ENCODE measurements around the gene CACNB1. TPM values are rescaled to one million over a fixed set of nuclear protein-coding genes. Genes with fewer than 3 reads are reported as not detected.
A peak's percentile ranks its signal among the peaks of the same experiment; 100 is the strongest.

CACNB1 gene
- total RNA-seq, 2 donors from 2014 or later = 12.7 to 16.1 TPM

DNA sequence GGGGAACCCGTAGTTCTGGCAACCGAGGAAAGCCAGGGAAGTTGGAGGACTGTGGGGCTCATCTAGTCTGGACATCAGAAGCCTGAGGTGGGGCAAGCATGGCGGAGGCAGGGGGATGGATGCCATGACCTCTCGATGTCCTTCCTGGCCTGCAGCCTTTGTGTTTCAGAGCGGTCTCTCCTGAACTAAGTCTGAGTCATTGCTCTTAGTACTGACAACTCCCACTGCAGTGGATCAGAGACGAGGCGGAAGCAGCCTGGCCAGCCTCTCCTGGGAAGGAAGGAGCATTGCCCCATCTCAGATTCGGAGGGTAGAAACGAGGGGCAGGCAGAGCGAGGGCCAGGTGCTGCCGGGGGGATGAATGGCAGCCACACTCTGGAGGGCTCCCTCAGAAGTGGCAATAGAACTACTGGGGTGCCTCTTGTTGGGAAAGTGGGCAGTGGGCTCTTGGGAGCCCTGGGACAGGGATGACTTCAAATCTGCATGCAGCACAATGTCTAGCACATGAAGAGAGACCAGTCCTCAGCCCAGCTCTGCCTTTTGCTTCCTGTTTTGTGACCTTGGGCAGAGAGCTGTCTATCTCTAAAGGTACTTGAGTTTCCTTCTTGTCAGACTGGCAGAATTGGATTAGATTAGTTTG is 31.9 kb upstream of the CACNB1 start:
- DNase-seq (no peak), ATAC-seq (no peak)
- intact Hi-C loops (cut with DNase I, micrococcal nuclease) = no loop called here

DNA sequence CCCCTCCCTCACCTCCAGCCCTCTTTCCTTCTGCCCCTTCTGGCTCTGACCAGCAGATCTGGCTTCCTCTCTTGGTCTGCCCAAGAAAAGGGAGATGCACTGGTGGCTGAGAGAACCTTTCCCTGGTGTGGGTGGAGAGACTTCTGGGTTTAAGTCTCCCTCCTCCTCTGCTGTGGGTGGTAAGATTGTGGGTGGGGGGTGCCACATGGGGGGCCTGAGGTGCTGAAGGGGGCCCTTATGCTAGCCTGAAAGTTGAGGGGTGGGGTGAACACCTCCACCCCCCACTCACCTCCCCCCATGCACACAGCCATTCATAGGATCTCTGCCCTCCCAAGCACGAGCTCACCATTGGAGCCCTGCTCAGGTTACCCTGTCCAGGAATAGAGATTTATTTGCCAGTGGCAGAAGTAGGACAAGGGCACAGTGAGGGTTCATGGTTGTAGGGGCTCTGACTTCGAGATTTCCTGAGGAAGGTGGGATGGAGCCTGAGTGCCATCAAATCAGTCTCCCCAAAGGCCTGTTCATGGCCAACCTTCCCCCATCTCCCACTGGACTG is 30.0 kb upstream of the CACNB1 start:
- DNase-seq (no peak), ATAC-seq (no peak)
- intact Hi-C loops (cut with DNase I, micrococcal nuclease) = no loop called here

DNA sequence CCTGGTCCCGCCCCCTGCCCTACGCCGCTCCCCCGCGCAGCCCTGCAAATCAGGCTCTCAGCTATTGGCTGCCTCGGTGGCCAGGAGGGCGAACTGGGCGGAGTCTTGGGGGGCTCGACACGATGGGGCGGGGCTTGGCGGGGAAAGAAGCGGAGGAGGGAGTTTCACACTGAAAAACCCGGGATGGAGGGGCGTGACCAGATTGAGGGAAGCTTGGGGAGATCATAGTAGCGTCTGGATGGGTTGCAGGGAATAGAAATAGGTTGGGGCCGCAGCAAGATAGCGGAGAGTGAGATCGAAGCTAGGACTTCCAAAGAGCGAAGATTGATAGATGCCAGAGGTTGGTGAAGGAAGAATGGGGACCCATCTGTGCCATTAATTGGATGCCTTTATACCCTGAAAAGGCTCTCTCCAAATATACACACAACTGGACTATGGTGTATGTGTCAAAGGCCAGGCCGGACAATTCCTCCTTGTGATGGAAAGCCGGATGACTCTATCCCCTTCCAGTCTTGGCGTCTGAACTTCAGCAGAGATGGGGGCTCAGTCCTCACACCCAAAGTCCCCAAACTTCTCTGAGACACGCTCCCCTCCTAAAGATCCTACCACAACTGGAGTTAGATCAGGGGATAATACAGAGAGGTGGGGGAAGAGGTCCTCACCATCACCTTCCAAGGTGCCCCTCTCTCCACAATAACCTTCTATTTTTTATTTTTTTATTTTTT is 28.7 kb upstream of the CACNB1 start:
- intact Hi-C loops (cut with DNase I, micrococcal nuclease) = no loop called here
- DNase-seq (peak; percentile 53 to 55), ATAC-seq (peak; percentile 16)

DNA sequence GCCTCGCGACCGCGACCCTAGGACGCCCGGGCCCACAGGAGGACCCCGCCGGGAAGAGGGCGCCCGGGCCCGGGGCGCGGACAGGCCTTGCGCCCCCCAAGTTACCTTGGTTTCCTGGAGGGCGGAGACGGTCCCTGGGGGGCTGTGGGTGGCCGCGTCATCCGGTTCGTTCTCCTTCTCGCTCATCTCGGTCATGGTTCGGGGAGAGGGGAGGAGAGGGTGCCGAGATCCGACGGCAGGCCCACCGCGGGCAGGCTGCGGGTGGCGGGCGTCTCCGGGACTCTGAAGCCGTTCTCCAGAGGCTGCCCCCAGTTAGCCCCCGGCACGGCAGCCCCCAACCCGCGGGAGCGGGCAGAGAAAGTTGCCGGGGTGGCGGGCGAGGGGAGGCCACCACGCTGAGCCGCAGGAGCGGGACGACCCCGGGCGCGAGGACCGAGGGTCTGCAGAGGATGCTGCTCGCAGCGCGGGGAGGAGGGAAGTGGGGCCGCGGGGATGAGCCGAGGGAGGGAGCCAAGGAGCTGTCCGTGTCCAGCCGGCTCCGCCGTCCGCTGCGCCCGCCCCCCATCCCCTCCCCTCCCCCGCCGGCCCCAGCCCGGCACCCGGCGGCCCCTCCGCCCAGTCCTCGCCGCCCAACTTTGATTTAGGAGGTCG is 28.0 kb upstream of the CACNB1 start, which contains the start of gene STAC2:
Gene STAC2, minus strand, starts transcription at position 638 of the 651 bp plus-strand sequence. Its CDS starts 443 bp downstream, at position 195.
- intact Hi-C loops (cut with DNase I, micrococcal nuclease) = no loop called here
- ATAC-seq (no peak), DNase-seq (no peak)

DNA sequence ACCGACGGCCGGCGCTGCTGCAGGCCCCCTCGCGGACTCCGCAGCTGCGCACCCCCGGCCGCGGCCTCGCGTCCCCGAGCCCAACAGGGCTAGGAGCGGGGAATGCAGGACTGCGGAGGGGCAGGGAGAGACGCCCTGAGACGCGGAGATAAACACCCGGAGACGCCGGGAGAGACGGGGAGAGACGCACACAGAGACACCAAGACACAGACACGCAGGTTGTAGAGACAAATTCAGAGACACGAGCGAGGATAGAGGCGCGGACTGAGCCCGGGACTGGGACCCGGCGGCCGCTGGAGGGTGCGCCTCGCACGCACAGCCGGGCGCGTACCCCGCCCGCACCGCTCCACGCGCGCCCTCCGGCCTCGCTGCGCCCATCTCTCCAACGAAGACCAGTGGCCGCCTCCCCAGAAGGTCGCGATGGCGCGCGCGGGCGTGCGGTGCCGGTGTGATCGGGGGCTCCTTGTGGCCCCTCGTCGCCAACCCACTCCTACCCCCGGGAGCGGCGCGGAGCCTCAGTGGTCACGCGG is 27.4 kb upstream of the CACNB1 start:
- DNase-seq (no peak), ATAC-seq (no peak)
- intact Hi-C loops (cut with DNase I, micrococcal nuclease) = no loop called here

DNA sequence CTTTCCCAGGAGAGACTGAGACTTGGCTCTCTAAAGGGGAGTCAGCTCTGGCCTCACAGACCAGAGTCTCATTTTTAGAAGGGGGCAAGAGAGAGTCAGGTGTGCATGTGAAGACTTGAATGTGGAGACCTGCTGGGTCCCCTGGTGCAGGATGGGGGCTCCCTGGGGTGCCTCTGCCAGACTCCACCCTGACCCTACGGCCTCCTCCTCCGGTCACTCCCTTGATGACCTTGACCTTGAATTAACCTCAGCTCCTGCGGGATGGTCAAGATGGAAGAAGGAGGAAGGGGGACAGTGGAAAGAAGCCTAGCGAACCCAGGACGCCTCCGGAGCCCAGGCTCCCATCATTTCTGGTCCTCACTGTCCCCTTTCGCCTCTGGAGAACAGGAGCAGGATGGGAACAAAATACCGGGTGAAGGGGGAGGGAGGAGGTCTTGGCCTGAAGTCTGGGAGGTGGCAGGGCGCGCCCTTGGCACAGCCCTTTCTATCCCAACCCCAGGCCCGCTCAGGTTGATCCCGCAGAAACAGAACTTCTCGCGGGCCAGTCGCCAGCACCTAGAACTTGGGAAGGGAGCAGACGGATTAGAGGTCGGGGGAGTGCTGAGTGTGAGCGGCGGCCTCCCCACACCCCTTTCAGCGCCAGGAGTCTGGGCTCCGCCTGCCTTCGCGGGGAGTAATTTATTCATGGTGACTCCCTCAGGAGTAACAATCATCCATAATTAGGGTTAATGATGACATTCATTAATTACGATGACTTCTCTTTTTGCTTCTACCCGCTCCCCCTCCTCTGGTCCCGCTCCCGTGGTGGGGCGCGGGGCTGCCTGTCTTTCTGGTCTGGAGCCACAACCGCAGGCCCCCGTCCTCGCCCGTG is 26.7 kb upstream of the CACNB1 start:
- no peak for ATAC-seq
- intact Hi-C loops (cut with DNase I, micrococcal nuclease) = no loop called here
- DNase-seq = no peak

DNA sequence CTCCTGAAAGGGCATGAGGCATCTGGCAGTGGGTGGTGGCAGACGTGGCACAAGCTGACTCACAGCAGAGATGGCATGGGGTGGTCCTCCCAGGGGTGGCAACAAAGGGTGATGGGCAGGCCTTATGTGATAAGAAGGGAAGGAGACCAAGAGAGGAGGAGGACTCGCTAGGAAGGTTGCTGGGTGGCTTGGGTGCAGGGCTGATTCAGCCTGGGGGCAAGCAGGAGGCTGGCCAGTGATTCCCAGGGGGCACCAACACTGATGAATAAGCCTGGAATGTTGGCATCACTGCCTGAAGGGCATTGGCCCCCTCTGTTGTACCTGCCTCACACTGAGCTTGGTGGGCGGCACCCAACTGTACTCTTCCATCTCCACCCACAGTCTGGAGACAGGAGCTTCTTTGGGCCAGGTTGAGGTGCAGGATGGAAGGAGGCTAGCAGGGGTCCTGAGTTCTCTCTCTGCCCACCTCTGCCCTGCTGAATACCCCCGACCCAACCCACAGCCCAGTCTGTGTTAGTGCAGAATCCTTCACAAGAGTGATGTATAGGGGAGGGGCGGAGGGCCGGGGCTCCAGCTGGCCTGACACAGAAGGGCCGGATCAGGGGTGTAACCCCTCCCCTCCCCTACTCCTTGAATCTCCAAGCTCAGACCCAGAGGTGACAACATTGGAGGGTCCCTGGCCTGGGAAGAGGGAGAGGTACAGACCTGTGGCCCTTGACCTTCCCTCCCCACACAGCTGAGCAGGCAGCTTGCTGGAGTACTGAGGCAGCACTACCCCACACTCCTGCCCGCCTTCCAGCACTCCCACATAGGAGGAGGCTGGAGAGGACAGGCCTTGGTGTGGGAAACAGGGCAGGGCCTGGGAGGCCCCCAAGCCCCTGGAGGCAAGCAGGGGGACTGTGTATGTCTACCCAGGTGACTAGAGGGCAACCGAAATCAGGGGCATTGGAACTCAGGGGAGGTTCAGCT is 25.7 kb upstream of the CACNB1 start:
- no peak for DNase-seq

DNA sequence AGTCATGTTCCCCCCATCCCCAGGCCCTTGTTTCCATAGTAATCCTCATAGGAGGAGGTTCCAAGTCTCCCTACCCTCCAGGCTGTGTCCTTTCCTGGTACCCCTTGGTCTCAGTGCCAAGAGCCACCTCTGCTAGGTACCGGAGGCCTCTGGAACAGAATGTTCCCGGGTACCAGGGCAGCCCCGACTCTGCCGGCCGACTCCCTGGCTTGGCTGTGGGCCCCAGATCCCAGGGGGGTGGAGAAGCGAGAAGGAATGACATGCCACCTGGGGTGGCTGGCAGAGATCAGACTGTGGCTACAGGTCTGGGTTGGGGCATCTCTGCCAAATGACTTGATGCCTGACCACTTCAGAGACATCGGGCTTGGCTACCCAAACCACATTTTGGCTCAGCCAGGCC is 24.7 kb upstream of the CACNB1 start:
- intact Hi-C loops (cut with DNase I, micrococcal nuclease) = no loop called here
- ATAC-seq = no peak
- DNase-seq = no peak

More for the DNA sequence above, 25.7 kb upstream of the CACNB1 start:
- no peak for ATAC-seq
- intact Hi-C loops (cut with DNase I, micrococcal nuclease) = no loop called here

DNA sequence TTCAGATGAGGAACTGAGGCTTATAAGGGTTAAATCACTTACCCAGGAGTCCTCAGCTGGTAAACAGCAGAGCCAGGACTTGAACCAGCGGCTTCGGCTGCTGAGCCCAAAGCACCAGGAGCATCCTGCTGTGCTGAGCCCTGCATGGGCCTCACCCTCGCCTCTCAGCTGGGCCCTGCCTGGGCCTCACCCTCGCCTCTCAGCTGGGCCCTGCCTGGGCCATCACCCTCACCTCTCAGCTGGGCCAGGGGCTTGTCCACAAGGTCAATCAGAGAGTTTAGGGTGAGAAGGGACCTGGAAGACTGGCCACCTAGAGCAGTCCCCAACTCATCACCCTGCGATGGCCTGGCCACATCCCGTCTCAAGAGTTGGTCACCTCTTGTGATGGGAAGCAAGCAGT is 24.1 kb upstream of the CACNB1 start:
- no peak for DNase-seq

DNA sequence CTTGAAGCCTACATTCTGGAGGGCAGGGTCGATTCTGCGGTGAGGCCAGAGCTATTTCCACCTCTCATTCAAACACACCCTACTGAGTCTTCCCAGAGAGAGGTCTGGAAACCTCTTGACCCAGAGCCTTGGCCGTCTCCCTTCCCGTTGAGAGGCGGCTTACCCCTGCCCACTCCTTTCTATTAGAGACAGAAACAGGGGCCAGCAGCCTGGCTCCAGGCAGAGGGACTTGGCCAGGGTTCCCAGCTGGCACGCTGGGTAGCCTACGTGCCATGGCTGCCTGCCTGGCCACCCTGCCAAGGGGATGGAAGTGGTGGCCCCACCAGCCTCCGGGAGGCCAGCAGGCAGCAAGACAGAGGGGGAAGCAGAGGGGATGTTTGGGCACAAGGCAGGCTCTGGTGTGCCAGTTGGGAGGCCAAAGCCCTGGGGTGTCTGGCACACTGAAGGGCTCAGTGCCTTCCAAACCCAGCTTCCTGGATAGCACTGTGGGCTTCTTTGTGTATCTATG is 22.2 kb upstream of the CACNB1 start:
- ATAC-seq (no peak), DNase-seq (no peak)
- intact Hi-C loops (cut with DNase I, micrococcal nuclease) = no loop called here

More for the DNA sequence above, 24.1 kb upstream of the CACNB1 start:
- no peak for ATAC-seq
- intact Hi-C loops (cut with DNase I, micrococcal nuclease) = no loop called here

DNA sequence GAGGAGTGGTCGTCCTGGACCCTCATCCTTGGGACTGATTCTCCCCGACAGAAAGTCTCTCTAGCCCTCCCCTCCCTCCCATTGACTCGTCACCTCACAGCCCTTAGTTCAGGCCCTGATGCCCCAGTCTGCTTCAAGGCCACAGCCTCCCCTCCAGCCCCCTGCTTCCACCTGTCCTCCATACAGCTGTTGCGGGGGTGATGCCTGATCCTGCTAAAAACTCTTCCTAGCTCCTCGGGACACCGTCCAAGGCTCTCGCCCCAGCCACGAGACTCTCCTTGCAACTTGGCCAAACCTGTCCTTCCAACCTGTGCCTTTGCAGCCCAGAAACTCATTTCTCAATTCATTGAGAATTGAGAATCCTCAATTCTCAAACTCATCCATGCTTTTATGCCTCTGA is 21.4 kb upstream of the CACNB1 start:
- ATAC-seq (no peak), DNase-seq (no peak)
- intact Hi-C loops (cut with DNase I, micrococcal nuclease) = no loop called here

DNA sequence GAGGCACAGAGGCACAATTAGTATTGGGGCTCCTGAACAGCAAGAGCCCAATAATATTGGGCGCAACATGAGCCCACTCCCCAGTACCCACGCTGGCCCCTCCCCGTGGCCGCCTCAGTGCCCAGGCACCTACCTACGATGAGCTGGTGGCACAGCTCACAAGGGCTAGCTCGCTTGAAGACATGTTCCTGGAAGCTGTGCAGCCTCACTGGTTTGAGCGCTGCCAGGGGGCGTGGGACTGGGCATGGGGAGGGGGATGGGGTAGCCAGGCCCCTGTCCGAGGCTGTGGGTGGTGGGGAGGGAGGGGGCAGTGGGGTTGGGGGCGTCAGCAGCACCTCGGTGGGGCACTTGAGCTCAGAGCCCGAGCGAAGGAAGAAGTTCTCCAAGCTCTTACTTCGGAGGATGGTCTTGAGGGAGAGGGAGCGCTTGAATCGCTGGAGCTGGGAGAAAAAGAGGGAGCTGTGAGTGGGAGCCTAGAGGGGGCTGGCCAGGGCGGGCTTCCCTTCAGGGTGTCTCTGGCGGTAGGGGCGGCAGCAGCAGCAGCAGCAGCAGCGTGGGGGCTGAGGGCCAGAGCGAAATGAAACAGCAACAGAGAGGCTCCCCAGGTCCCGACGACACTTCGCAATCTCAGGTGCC is 20.4 kb upstream of the CACNB1 start:
- ATAC-seq (no peak), DNase-seq (no peak)
- intact Hi-C loops (cut with DNase I, micrococcal nuclease) = no loop called here

DNA sequence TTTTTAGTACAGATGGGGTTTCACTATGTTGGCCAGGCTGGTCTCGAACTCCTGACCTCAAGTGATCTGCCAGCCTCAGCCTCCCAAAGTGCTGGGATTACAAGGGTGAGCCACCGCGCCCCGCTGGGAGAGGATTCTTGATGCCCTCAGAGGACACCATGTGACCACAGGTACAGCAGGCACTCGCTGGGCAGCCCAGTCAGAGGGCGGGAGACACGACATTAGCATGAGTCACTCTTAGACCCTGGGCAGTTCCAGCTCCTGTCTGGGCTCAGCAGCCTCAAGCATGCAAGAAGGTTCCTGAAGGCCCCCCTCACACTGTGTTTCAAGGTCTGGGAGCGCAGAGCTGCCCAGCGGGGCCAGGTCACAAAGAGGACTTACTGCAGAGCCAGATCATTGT is 16.4 kb upstream of the CACNB1 start:
- peak; percentile 28 for ATAC-seq
- intact Hi-C loops (cut with DNase I, micrococcal nuclease) = no loop called here
- no peak for DNase-seq

DNA sequence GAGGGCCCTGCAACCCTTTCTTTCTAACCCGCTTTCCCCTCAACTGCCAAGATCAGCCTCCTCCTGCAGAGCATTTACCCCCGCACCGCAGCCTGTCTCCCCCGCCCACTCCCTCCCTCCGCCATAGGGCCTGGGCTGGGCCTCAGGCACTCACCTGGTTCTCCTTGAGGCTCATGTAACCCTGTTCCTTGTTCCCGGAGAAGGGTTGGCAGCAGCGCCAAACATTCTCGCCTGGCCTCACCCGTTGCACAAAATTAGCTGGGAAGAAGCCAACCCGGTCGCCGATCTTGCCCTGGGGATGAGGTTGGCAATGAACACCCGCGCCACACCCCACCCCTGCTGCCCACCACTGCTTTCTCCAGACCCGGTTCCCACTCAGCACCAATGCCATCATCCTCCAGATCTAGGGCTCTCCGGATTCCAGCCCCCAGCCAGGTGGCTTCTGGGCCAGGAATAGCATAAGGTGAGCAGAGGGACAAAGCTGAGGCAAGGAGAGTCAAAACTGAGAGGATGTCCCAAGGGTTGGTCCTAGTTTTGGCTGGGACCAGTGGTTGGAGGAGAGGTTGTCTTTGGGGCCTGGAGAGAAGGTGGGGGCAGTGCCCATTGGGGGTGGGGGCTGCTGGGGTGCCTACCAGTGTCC is 15.5 kb upstream of the CACNB1 start:
- intact Hi-C loops (cut with DNase I, micrococcal nuclease) = no loop called here
- ATAC-seq (peak; percentile 30), DNase-seq (no peak)

DNA sequence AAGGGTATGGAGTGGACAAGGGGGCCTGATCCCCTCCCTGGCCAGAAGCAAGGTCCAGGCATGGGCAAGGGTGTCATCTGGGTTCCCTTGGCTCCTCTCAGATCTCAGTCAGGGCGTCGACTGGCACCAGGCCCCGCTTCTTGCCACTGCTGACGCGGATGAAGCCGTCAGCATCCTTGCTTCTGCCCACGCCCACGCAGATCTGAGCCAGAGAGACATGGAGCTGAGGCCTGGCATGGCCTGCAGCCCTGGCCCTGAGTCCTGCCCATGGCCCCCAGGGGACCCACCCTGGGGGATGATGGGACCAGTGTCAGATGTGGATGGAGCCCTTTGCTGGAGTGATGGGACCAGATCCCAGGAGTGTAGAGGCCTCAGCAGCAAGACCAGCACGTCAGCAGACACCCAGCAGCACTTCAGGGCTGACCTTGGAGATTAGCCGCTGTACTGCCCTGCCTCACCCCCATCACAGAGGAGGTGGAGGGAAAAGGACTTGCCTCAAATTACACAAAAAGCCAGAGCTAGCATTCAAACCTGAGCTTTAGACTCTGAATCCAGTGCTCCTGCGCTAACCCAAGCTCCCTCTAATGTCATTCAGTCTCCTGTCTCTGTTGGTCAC is 14.8 kb upstream of the CACNB1 start:
- DNase-seq (no peak), ATAC-seq (no peak)
- intact Hi-C loops (cut with DNase I, micrococcal nuclease) = no loop called here

DNA sequence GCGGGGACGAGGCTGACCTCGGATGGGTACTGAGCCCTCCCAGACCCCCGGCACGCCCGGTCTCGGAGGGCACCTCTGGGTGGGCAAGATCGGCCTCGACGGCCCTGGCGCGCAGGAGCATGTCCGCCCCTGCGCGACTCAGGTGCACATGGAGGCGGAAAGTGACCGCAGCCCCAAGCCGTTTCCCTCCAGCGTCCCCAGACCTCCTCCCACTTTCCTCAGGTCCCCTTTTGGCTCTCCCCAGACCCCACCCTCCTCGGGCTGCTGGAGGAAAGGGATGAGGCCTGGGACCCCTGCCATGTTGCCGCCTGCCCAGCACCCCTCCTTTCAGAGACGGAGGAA is 12.6 kb upstream of the CACNB1 start:
- DNase-seq = no peak
- ATAC-seq = no peak
- intact Hi-C loops (cut with DNase I, micrococcal nuclease) = no loop called here

All from left colon (tissue), 2 donors.